Keratinocyte (primary cell): Measurements from ENCODE around the gene CPA5.

Experiments
- CTCF ChIP-seq, 3 experiments: IDR thresholded peaks in 1 of 3; conservative IDR thresholded peaks in 1 of 3; optimal IDR thresholded peaks in 1 of 3; 2 replicates in 2 of 3; 3 replicates in 1 of 3; pipeline versions ENCODE3 to v1.5.1; 2011; ENCODE audit warnings: low read length in 3 of 3, mild to moderate bottlenecking in 3 of 3, moderate library complexity in 2 of 3, control low read depth in 1 of 3, inconsistent platforms in 1 of 3; ENCODE audit not compliant: insufficient read depth in 2 of 3; ENCODE audit errors: extremely low read depth in 1 of 3
- EZH2 ChIP-seq: IDR thresholded peaks from one replicate; pipeline ENCODE4 v1.6.1; 2012; ENCODE audit warnings: inconsistent platforms, mild to moderate bottlenecking, low read length, moderate library complexity

GRCh38 chr7:130358471-130358870 lies 13.9 kb downstream of the CPA5 start:
- no peak for TF ChIP-seq CTCF (optimal IDR thresholded peaks at IDR 0.05 in 1 of 3, IDR thresholded peaks at IDR 0.05 in 1 of 3, conservative IDR thresholded peaks at IDR 0.05 in 1 of 3; ENCODE audit: extremely low read depth in 1 of 3, insufficient read depth in 2 of 3, low read length in 3 of 3)
- no peak for TF ChIP-seq EZH2
